NCI-H1417 treated with DMSO at 0.1 percent for 48 hours (cell line): Measurements from ENCODE around the gene GOLM1.
"Not testable (repeated sequence)": the region's sequence is repeated elsewhere in the genome, so short reads cannot be mapped to it uniquely, and the experiment has no call there.

Source experiments
- DNase-seq: peaks from one replicate; lab custom pipeline; 2025; lab: John Stamatoyannopoulos, UW

GOLM1 gene

DNA sequence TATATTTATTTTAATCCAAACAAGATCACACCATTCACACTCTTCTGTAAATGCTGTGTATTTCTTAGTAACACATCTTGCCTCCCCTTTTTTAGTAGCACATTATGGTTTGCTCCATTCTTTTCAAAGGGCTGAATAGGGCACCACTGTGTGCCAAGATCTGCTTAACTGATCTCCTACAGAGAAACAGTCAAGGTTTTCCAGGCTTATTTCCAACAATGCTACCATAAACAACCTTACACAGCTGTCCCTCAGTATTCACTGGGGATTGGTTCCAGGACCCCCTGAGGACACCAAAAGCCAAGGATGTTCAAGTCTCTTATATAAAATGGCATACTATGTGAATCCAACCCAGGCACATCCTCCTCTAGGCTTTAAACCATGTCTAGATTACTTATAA, 16.5 kb downstream of the GOLM1 start:
- DNase-seq, result no peak

- no peak for DNase-seq
Observed at GRCh38 chr9:86079865-86080469, 19.4 kb downstream of the GOLM1 start.

- no peak for DNase-seq
Observed at GRCh38 chr9:86079421-86079831, 19.9 kb downstream of the GOLM1 start.

DNA sequence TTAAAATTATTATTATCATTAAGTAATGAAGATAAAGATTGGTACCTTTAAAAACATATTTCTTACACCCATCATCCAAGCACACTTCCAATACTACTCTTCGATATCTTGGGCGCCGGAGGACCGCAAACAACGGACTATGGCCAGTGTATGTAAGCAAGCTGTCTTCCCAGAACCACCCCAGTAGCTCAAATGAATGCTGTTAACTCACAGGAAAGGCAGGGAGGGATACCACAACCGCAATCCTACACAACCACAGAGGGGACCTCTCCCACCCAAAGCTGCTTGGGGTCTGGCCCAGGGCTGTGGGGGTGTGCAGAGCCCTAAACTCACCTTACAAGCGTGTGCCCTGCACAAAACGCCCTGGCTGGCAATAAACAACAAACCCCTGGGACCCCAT, 20.6 kb downstream of the GOLM1 start:
- DNase-seq, result no peak

DNA sequence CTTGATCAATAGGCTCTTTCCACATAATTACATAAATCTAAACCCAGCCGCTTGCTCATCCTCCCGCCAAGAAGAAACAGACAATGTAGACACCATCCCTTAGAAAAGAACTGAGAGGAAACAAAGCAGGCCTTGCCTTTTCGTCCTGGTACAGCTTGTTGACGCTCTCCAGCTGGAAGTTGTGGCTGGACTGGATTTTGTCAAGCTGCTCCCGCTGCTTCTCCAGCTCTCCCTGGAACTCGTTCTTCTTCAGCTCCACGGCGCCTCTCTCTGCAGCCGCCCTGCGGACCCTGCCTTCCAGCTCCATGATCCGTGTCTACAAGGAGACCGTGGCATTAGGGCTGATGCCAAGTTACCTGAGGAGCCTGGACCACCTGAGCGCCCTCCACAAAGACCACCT, 22.1 kb downstream of the GOLM1 start:
- no peak for DNase-seq

DNA sequence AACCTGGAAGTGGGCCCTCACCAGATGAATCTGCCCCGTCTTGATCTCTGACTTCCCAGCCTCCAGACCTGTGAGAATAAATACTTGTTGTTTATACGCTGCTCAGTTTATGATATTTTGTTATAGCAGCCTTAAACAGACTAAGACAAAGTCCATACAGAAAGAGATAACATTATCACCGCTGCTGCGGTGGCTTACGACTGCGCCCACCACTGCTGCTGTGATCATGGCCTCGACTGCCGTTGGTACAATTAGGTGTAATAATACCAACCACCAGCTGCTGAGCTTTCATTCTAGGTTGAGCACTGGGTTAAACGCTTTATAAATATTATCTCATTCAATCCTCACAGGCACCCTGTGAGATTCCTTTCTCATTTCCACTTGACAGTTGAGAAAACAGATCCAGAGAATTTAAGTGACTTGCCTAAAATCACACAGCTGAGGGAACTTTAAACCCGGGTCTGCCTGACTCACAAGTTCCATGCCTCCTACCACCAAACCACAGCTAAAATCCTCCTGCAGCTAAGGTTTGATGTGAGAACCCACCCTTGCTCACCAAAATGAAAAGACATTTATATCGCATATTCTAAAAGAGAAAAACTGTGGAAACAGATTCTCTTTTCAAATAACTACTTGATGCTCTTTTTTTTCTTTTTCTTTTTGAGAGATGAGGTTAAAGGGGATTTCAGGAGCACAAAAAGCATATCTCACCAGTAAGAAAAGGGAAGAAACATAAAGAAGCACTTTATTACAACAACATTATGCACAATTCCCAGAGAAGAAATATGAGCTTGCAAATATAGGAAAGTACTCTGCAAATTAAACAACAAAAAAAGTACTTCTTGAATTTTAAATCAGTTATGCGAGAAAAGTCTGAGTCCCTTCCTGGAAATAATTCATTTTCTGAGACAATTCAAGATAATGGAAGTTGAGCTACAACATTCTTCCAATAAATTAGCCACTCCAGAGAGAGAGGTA, 23.9 kb downstream of the GOLM1 start:
- DNase-seq, result no peak

DNA sequence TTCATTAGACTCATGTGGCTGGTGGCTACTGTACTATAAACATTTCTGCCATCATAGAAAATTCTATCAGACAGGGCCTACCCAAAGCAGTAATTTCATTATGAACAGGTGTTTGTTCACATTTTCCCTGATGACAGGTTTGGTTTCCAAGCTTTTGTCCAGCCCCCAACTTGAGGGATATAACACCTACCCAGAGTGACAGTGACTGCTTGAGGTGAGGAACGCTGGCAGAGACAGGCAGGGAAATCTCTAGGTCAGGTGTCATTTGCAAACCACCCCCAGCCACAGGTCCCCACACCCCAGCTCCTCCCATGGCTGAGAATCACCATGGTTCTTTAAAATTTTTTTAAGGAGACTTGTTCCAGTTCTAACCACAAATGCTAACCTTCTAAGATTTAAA, 25.5 kb downstream of the GOLM1 start:
- DNase-seq, result no peak

DNA sequence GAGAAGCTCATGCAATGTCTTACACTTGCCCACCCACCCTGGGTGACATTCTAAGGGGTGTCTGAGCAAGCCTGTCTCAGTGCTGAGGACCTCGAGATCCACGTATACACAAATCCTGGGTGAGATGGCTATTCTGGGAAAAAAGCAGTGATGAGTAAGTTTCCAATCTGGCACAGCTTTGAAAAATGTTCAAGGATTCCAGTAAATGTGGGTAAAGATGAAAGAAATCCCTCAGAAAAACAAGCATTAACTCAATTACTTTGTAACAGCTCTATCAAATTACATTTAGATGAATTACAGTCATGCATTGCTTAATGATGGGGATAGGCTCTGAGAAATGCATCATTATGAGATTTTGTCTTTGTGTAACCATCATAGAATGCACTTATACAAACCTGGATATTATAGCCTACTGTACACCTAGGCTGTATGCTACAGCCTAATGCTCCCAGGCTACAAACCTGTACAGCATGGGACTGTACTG, 26.9 kb downstream of the GOLM1 start:
- no peak for DNase-seq

DNA sequence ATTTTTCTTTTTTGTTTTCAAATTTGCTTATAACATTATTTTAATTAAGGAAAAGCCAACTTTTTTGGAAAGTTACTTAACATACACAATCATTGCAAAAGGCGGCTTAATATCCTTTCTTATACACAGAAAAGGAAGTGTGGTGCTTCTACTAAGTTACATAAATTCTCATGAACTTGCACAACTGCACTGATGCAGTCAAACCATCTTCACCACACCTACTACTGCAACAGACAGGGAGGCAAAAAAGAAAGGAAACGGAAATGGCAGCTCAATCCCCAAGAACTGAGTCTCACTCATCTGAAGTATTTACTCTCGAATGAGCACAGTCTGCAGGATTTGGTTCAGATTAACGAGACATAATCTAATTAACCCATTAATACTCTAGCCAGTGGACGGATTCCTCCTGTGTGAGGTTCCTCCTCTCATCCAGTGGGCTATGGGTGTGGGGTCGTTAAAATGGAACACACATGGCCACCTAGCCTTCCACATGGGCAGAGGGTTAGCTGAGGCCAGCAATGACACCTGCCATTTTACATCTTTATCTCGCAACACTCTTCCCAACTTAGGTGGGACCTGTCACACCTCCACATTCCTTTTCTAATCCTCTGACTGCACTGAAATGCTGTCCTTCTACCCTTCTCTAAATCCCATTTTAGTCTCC, 30.0 kb downstream of the GOLM1 start:
- no peak for DNase-seq

- no peak for DNase-seq
Observed at GRCh38 chr9:86064220-86064619, 35.1 kb downstream of the GOLM1 start.

DNA sequence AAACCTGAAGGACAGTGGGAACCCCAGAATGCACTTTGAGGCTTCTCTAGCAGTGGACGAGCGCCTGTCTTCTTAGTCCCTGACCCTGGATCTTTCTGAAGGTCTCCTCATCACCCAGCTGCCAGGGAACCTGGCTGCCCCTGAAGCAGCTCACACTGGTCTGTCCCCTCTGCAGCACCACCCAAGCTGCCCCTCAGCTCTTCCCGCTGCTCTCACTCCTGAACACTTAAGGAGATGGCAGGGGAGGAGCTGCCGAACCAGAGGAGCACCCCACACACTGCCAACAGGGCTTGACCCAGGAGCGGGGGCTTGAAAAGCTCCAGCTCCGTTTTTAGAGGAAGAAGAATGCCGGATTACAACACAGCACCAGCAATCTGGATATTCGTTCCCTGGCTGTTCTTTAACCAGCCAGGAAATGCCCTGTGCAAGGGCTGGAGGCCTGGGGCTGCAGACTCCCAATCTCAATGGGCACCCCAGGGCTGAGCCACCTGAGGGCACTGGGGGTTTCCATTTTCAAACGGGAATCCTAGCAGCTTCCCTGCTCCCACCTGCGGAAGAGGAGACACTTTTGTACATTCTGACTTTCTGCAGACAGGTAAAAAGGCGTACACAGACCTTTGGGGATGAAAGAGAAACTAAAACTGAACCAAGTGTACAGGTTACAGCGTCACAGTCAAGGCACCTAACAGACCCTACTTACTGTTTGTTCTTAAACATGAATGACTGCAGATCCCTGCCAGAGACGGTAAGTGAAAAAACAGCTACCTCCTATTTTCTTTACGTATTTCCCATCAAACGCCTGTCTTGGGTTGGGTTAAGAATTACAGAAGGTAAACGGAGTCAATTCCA, 36.3 kb downstream of the GOLM1 start:
- no peak for DNase-seq

- no peak for DNase-seq
Observed at GRCh38 chr9:86061972-86062739, 37.2 kb downstream of the GOLM1 start.

GRCh38 chr9:86057491-86057890, 41.9 kb downstream of the GOLM1 start:
- DNase-seq, result no peak

- DNase-seq, result no peak
Observed at GRCh38 chr9:86054695-86055094, 44.7 kb downstream of the GOLM1 start.

GRCh38 chr9:86052556-86053468, 46.5 kb downstream of the GOLM1 start:
- DNase-seq, result no peak

GRCh38 chr9:86048018-86048742, 51.2 kb downstream of the GOLM1 start:
- DNase-seq, result not testable (repeated sequence)

GRCh38 chr9:86047361-86047760, 52.0 kb downstream of the GOLM1 start:
- DNase-seq, result no peak

DNA sequence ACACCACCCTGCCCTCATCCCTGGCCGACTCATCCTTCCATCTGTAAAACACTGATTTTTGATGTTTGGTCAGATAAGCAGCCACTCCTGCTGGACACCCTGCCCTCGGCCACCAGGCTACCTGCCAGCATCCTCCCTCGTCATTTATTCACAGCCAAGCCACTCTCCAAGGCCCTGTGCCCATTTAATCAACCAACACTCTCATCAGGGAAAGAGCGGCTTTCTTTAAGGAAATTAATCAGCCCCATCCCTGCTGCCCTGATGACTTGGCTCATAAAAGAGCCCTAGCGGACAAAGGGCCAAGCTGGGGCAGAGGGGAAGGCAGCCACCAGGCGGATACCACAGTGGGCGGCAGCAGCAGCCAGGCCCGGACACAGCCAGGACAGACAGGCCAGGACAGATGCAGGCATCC, 52.4 kb downstream of the GOLM1 start:
- no peak for DNase-seq

GRCh38 chr9:86046071-86046636, 53.2 kb downstream of the GOLM1 start:
- DNase-seq, result no peak
